Calu3 (cell line): ENCODE data around the gene UIMC1. TPM values are rescaled to one million over a fixed set of nuclear protein-coding genes. Genes with fewer than 3 reads are reported as not detected.

ENCODE experiments used
- BruUV-seq: library from RNA; stranded (reverse); fragments of 400-500 nt; replicated peaks from 2 replicates; lab custom pipeline; 2021; lab: Mats Ljungman, UMichigan
- CTCF ChIA-PET: fragments of 300-600 bp; sonication (Branson Sonifier 250); formaldehyde crosslinking; loops from one replicate; lab custom pipeline; 2022; ENCODE audit warnings: antibody characterized with exemption; lab: Charles Lee
- DNase-seq: peaks from one replicate; pipeline ENCODE4 v3.0.0; 2022
- H3K27ac Mint-ChIP-seq: one replicate; pipeline ENCODE4 v1.8.0; 2022; ENCODE audit warnings: mixed read lengths; ENCODE audit not compliant: unreplicated experiment
- H3K27me3 Mint-ChIP-seq: one replicate; pipeline ENCODE4 v1.8.0; 2022; ENCODE audit warnings: mixed read lengths; ENCODE audit not compliant: unreplicated experiment
- H3K36me3 Mint-ChIP-seq: one replicate; pipeline ENCODE4 v1.8.0; 2022; ENCODE audit warnings: mild to moderate bottlenecking, moderate library complexity, mixed read lengths; ENCODE audit not compliant: insufficient read depth, unreplicated experiment
- H3K4me1 Mint-ChIP-seq: one replicate; pipeline ENCODE4 v1.8.0; 2022; ENCODE audit warnings: mild to moderate bottlenecking, low read depth, mixed read lengths; ENCODE audit not compliant: unreplicated experiment
- H3K4me3 Mint-ChIP-seq: one replicate; pipeline ENCODE4 v1.8.0; 2022; ENCODE audit warnings: mild to moderate bottlenecking, low read depth, moderate library complexity, mixed read lengths; ENCODE audit not compliant: unreplicated experiment
- H3K9me3 Mint-ChIP-seq: one replicate; pipeline ENCODE4 v1.8.0; 2022; ENCODE audit warnings: low read depth, mixed read lengths; ENCODE audit not compliant: unreplicated experiment
- CTCF ChIP-seq: fragments of 200-600 bp; IDR thresholded peaks from one replicate; pipeline ENCODE4 v1.8.0; 2022; ENCODE audit warnings: antibody characterized with exemption; ENCODE audit not compliant: unreplicated experiment
- intact Hi-C: fragments of 100-400 bp; cut with micrococcal nuclease; formaldehyde crosslinking; loops from one replicate; pipeline ENCODE4 v1.10.0; 2022; ENCODE audit not compliant: unreplicated experiment
- total RNA-seq: library from RNA; stranded (reverse); gene quantifications from 2 replicates; pipeline ENCODE4 v1.2.3, GENCODE V29; 2022

Gene UIMC1
- total RNA-seq, 1 experiment from 2014 or later: 51.3 TPM

GRCh38 chr5:177029498-177029897 lies 22.9 kb upstream of the UIMC1 start:
- intact Hi-C loops: no loop called here
- Mint-ChIP-seq H3K27ac (no peak overlapping the region), H3K9me3 (no peaks in the 10 kb centered on the region), H3K4me1 (peaks cover 9% of the 10 kb centered on the region), H3K27me3 (no peaks in the 10 kb centered on the region), H3K4me3 (no peak overlapping the region), H3K36me3 (no peaks in the 10 kb centered on the region)
- CTCF ChIA-PET: no interaction called here
- no peak for TF ChIP-seq CTCF
- no TSS peak for BruUV-seq
- DNase-seq: no peak

- Mint-ChIP-seq H3K36me3 (peaks cover 10% of the 10 kb centered on the region), H3K27me3 (no peaks in the 10 kb centered on the region), H3K4me3 (no peak overlapping the region), H3K4me1 (peaks cover 12% of the 10 kb centered on the region), H3K9me3 (no peaks in the 10 kb centered on the region), H3K27ac (no peak overlapping the region)
- CTCF ChIA-PET: interaction anchor here (0.6 kb wide), 1 partner anchor 207 kb away, joined by 4 read pairs; no protein-coding TSS in a partner anchor
- intact Hi-C loops: no loop called here
- TF ChIP-seq CTCF: no peak
- DNase-seq: no peak
- BruUV-seq: no TSS peak
Observed at GRCh38 chr5:177027665-177028064, 21.1 kb upstream of the UIMC1 start.

- Mint-ChIP-seq H3K36me3 (peaks cover 21% of the 10 kb centered on the region), H3K4me3 (no peak overlapping the region), H3K4me1 (peaks cover 23% of the 10 kb centered on the region), H3K27me3 (no peaks in the 10 kb centered on the region), H3K27ac (no peak overlapping the region), H3K9me3 (no peaks in the 10 kb centered on the region)
- BruUV-seq: no TSS peak
- no peak for TF ChIP-seq CTCF
- CTCF ChIA-PET: no interaction called here
- intact Hi-C loops: no loop called here
- DNase-seq: no peak
Observed at GRCh38 chr5:177025101-177025601, 18.6 kb upstream of the UIMC1 start.

- no peak overlapping the region for H3K27ac Mint-ChIP-seq
Observed at GRCh38 chr5:177024559-177024958, 18.0 kb upstream of the UIMC1 start.

More at GRCh38 chr5:177024559-177024958, 18.0 kb upstream of the UIMC1 start:
- BruUV-seq: no TSS peak
- H3K4me1 Mint-ChIP-seq: peaks cover 23% of the 10 kb centered on the region
- no peak for TF ChIP-seq CTCF
- H3K27me3 Mint-ChIP-seq: no peaks in the 10 kb centered on the region
- no peak for DNase-seq
- H3K36me3 Mint-ChIP-seq: peaks cover 21% of the 10 kb centered on the region
- CTCF ChIA-PET: interaction anchor here (1.8 kb wide), 1 partner anchor 364 kb away, joined by 6 read pairs; no protein-coding TSS in a partner anchor
- no peaks in the 10 kb centered on the region for H3K9me3 Mint-ChIP-seq
- intact Hi-C loops: no loop called here
- no peak overlapping the region for H3K4me3 Mint-ChIP-seq
